ENCODE measurements around the gene ARHGEF9. TPM values are rescaled to one million over a fixed set of nuclear protein-coding genes. Genes with fewer than 3 reads are reported as not detected.

Gene ARHGEF9
- total RNA-seq, 2 donors from 2014 or later, result 29.3 to 40.8 TPM

- intact Hi-C loops (cut with DNase I), result no loop called here
- H3K36me3 ChIP-seq, result no peaks in the 10 kb centered on the region
- peak overlapping the region; percentile 90 for H3K27ac ChIP-seq
- no peaks in the 10 kb centered on the region for H3K9me3 ChIP-seq
- peak overlapping the region; percentile 55 for H3K4me3 ChIP-seq
- peak overlapping the region; percentile 72 to 85 for H3K9ac ChIP-seq (ENCODE audit: low read depth in 2 of 2, low read length in 2 of 2)
- no peaks in the 10 kb centered on the region for H3K4me1 ChIP-seq
- no peaks in the 10 kb centered on the region for H3K27me3 ChIP-seq
- DNase-seq, result peak; percentile 89
- TF ChIP-seq CTCF (IDR thresholded peaks at IDR 0.05), result no peak
These were observed 30.0 kb downstream of the ARHGEF9 start for GRCh38 chrX:63754860-63755579.

GRCh38 chrX:63754136-63754859 lies 30.7 kb downstream of the ARHGEF9 start:
- DNase-seq, result peak; percentile 36
- TF ChIP-seq CTCF (IDR thresholded peaks at IDR 0.05), result no peak
- peak overlapping the region; percentile 55 for H3K4me3 ChIP-seq
- peak overlapping the region; percentile 90 for H3K27ac ChIP-seq
- H3K9ac ChIP-seq (ENCODE audit: low read depth in 2 of 2, low read length in 2 of 2), result peak overlapping the region; percentile 72 to 85
- intact Hi-C loops (cut with DNase I), result no loop called here
- H3K36me3 ChIP-seq, result no peaks in the 10 kb centered on the region
- H3K4me1 ChIP-seq, result no peaks in the 10 kb centered on the region
- no peaks in the 10 kb centered on the region for H3K27me3 ChIP-seq
- no peaks in the 10 kb centered on the region for H3K9me3 ChIP-seq

GRCh38 chrX:63751481-63751880 lies 33.5 kb downstream of the ARHGEF9 start:
- DNase-seq, result no peak
- intact Hi-C loops (cut with DNase I), result no loop called here
- no peak overlapping the region for H3K9ac ChIP-seq (ENCODE audit: low read depth in 2 of 2, low read length in 2 of 2)
- H3K27me3 ChIP-seq, result no peaks in the 10 kb centered on the region
- H3K4me3 ChIP-seq, result no peak overlapping the region
- TF ChIP-seq CTCF (IDR thresholded peaks at IDR 0.05), result no peak
- H3K4me1 ChIP-seq, result no peaks in the 10 kb centered on the region
- H3K9me3 ChIP-seq, result no peaks in the 10 kb centered on the region
- H3K27ac ChIP-seq, result no peak overlapping the region
- H3K36me3 ChIP-seq, result no peaks in the 10 kb centered on the region

- Histone ChIP-seq H3K27me3 (no peaks in the 10 kb centered on the region), H3K9me3 (no peaks in the 10 kb centered on the region), H3K27ac (no peak overlapping the region), H3K4me3 (no peak overlapping the region), H3K9ac (ENCODE audit: low read depth in 2 of 2, low read length in 2 of 2) (no peak overlapping the region), H3K4me1 (no peaks in the 10 kb centered on the region), H3K36me3 (no peaks in the 10 kb centered on the region)
- intact Hi-C loops (cut with DNase I), result no loop called here
- TF ChIP-seq CTCF (IDR thresholded peaks at IDR 0.05), result no peak
- no peak for DNase-seq
These were observed 34.2 kb downstream of the ARHGEF9 start for GRCh38 chrX:63750811-63751210.

GRCh38 chrX:63747331-63747730 lies 37.7 kb downstream of the ARHGEF9 start:
- H3K9me3 ChIP-seq, result no peaks in the 10 kb centered on the region
- intact Hi-C loops (cut with DNase I), result no loop called here
- no peaks in the 10 kb centered on the region for H3K4me1 ChIP-seq
- no peak for DNase-seq
- no peak overlapping the region for H3K4me3 ChIP-seq
- no peak overlapping the region for H3K9ac ChIP-seq (ENCODE audit: low read depth in 2 of 2, low read length in 2 of 2)
- H3K36me3 ChIP-seq, result no peaks in the 10 kb centered on the region
- H3K27ac ChIP-seq, result no peak overlapping the region
- no peak for TF ChIP-seq CTCF (IDR thresholded peaks at IDR 0.05)
- no peaks in the 10 kb centered on the region for H3K27me3 ChIP-seq
